Stomach smooth muscle (tissue), 2 donors: ENCODE results near the gene ATF6.

Source experiments
- H3K27ac ChIP-seq: one replicate; pipeline ENCODE4 v1.7.0; 2013; ENCODE audit warnings: mild to moderate bottlenecking, low read length, inconsistent platforms
- H3K27me3 ChIP-seq, 2 donors: one replicate each; pipeline ENCODE4 v1.7.0; 2013; ENCODE audit warnings: low read length in 2 of 2; ENCODE audit not compliant: insufficient read depth in 2 of 2, control insufficient read depth in 1 of 2
- H3K36me3 ChIP-seq, 2 donors: one replicate each; pipeline ENCODE4 v1.7.0; 2013; ENCODE audit warnings: low read length in 2 of 2; ENCODE audit not compliant: control insufficient read depth in 2 of 2, insufficient read depth in 2 of 2
- H3K4me1 ChIP-seq: one replicate; pipeline ENCODE4 v1.7.0; 2013; ENCODE audit warnings: low read length; ENCODE audit not compliant: control insufficient read depth, insufficient read depth
- H3K4me3 ChIP-seq, 2 donors: one replicate each; pipeline ENCODE4 v1.7.0; 2013; ENCODE audit warnings: low read length in 2 of 2
- H3K9ac ChIP-seq, 2 donors: one replicate each; pipeline ENCODE4 v1.7.0; 2013; ENCODE audit warnings: low read length in 2 of 2, mild to moderate bottlenecking in 1 of 2
- H3K9me3 ChIP-seq, 2 donors: one replicate each; pipeline ENCODE4 v1.7.0; 2013; ENCODE audit warnings: low read length in 2 of 2; ENCODE audit not compliant: control insufficient read depth in 2 of 2
- donor health status: healthy.
- donor health status: Pancreatic carcinoma.

Gene ATF6

DNA sequence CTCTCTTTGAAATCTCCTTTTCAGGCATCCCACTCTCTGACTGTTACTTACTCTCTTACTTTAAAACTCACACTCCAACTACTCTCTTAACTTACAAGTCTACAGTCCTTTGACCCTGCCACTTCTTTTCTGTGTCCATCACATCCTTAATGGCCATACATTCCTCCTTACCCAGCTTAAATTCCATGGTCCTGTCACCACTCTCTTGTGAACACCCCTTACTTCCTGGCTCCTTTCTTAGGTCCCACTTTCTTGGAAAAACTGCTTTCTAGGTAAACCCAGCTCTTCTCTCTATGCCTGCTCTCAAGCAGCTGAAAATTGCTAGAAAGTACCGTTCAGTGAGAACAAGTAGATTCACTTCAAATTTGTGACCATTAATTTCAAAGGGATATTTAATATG, 148.5 kb downstream of the ATF6 start:
- Histone ChIP-seq H3K4me1 (no peaks in the 10 kb centered on the region), H3K36me3 (peaks cover 3 to 7% of the 10 kb centered on the region in 2 donors), H3K9ac (no peak overlapping the region), H3K27ac (no peak overlapping the region), H3K9me3 (no peaks in the 10 kb centered on the region), H3K4me3 (no peak overlapping the region), H3K27me3 (no peaks in the 10 kb centered on the region)

DNA sequence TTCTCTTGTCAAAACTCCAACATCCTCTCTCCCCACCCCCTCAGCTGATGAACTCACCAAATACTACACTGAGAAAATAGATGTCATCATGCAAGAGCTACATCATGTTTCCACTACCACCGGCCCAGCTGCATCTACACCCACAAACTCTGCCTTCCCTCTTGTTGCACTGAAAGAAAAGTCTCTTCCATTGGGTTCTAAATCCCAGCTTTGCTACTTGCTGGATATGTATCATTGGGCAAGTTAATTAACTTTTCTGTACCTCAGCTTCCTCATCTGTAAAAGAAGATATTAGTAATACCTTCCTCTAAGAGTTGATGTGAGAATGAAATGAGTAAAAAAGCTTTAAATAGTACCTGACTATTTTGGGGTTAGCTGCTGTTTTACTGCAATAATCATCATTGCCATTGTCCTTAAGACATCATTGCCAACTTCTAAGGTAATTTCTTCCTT, 149.0 kb downstream of the ATF6 start:
- Histone ChIP-seq H3K36me3 (peaks cover 3 to 7% of the 10 kb centered on the region in 2 donors), H3K9ac (no peak overlapping the region), H3K4me3 (no peak overlapping the region), H3K27ac (no peak overlapping the region), H3K4me1 (no peaks in the 10 kb centered on the region), H3K27me3 (no peaks in the 10 kb centered on the region), H3K9me3 (no peaks in the 10 kb centered on the region)

DNA sequence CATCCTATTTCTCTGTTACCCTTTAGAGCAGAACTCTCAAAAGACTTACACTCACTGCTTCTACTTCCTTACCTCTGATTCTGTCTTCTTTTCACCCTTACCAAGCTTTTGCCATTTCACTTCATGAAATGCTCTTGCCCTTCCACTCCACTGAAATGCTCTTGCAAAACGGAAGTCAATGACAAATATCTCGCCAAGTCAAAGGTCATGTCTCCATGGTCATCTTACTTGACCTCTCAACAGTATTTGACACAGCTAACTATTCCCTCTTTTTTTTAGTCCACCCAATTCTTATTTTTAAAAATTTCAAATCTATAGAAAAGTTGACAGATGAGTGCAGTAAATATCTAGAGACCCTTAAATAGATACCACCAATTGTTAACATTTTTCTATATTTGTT, 149.9 kb downstream of the ATF6 start:
- Histone ChIP-seq H3K4me3 (no peak overlapping the region), H3K27ac (no peak overlapping the region), H3K36me3 (peaks cover 3 to 7% of the 10 kb centered on the region in 2 donors), H3K27me3 (no peaks in the 10 kb centered on the region), H3K9me3 (no peaks in the 10 kb centered on the region), H3K4me1 (no peaks in the 10 kb centered on the region), H3K9ac (no peak overlapping the region)

DNA sequence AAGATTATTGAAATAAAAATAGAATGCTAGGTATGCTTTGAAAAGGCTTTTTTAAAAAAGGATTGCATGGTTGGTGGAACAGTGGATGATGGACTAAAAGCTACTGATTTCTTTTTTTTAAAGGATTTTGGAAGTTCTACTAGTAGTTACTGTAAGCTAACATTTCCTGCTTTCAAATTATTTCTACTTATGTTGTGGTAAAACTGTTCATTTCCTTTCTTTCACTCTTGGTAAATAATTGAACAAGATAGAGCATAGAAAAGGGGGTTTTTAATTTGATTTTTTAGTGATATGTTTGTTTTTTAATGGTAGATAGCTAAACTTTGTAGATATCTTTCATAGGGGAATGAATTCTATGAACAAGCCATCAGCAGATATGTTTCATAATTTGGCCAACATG, 153.1 kb downstream of the ATF6 start:
- H3K9me3 ChIP-seq: no peaks in the 10 kb centered on the region
- peaks cover 3 to 4% of the 10 kb centered on the region in 2 donors for H3K36me3 ChIP-seq
- H3K4me1 ChIP-seq: no peaks in the 10 kb centered on the region
- no peak overlapping the region for H3K4me3 ChIP-seq
- H3K9ac ChIP-seq: no peak overlapping the region
- no peaks in the 10 kb centered on the region for H3K27me3 ChIP-seq
- no peak overlapping the region for H3K27ac ChIP-seq

DNA sequence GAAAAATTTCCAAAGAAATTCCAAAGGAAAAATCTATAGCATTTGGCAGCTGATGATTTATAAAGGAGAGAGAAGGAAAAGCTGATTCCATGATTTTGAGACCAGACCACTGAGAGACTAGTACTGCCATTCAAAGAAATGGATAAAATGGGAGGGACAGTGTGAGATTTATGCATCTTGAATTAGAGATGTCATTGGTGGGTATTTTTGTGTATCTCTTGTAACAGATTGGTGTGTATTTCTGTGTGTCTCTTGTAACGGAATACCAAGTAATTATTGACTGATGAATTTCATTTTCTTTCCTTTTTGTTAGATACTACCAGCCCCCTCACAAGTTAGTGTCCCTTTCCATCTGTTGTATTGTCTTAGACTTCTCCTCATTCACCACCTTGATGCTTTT, 155.4 kb downstream of the ATF6 start:
- Histone ChIP-seq H3K36me3 (no peaks in the 10 kb centered on the region), H3K4me1 (no peaks in the 10 kb centered on the region), H3K9me3 (no peaks in the 10 kb centered on the region)

DNA sequence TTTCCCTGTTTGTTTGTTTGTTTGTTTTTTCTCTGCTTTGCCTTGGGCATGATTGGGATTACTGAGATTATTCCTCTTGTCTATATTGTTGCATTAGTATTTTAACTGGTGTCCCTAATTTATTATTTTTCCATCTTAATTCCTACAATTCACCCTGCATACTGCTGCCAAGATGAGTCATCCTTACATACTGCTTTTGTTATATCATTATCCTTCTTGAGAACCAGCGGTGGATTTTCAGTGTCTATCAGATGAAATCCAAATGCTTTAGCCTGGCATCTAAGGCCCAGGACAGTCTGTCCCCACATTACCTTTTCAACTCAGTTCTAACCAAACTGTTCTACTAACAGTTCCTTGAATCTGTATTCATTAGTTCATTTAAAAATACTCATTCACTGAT, 155.9 kb downstream of the ATF6 start:
- Histone ChIP-seq H3K27ac (no peak overlapping the region), H3K36me3 (no peaks in the 10 kb centered on the region), H3K27me3 (no peaks in the 10 kb centered on the region)

More for the DNA sequence above, 155.4 kb downstream of the ATF6 start:
- Histone ChIP-seq H3K9ac (no peak overlapping the region), H3K4me3 (no peak overlapping the region), H3K27ac (no peak overlapping the region), H3K27me3 (no peaks in the 10 kb centered on the region)

DNA sequence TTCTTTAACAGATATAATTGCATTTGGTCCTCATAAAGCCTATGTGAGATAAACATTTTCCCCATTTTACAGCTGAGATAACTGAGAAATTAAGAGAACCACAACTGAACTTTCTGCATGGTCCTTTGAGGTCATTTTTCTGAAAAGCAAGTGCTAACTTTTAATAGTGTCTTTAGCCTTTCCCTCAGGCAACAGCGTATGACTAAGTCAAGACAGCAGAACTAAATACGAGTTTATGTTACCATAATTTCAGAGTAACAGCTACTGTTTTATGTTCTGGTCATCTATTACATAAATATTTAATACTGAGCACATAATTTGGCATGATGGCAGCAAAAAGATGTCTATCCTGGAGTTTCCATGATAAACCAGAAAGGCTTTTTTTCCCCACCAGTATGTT, 161.9 kb downstream of the ATF6 start:
- Histone ChIP-seq H3K36me3 (no peaks in the 10 kb centered on the region), H3K27ac (no peak overlapping the region), H3K27me3 (no peaks in the 10 kb centered on the region), H3K9ac (no peak overlapping the region), H3K9me3 (no peaks in the 10 kb centered on the region), H3K4me1 (no peaks in the 10 kb centered on the region), H3K4me3 (no peak overlapping the region)

More for the DNA sequence above, 155.9 kb downstream of the ATF6 start:
- no peaks in the 10 kb centered on the region for H3K9me3 ChIP-seq
- H3K4me3 ChIP-seq: no peak overlapping the region
- H3K4me1 ChIP-seq: no peaks in the 10 kb centered on the region
- no peak overlapping the region for H3K9ac ChIP-seq

DNA sequence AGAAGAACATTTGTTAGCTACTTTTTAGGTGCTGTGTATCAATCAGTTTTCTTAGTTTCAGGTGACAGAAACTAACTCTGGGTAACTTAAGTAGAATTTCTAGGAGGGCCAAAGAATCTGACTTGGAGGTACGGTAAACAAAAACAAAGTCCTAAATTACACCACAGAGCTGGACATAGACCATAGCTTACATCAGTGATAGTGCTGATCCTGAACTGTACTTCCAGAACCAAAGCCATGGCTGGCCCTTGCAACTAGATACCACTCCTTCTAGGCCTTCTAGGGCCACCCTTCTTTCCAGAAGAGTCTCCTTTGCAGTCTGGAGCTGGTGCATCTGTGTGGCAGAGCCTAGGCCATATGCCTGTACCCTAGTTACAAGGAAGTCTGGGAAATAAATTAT, 163.0 kb downstream of the ATF6 start:
- H3K4me1 ChIP-seq: no peaks in the 10 kb centered on the region
- no peaks in the 10 kb centered on the region for H3K36me3 ChIP-seq
- no peak overlapping the region for H3K9ac ChIP-seq
- no peak overlapping the region for H3K27ac ChIP-seq
- no peaks in the 10 kb centered on the region for H3K27me3 ChIP-seq
- H3K4me3 ChIP-seq: no peak overlapping the region
- no peaks in the 10 kb centered on the region for H3K9me3 ChIP-seq

DNA sequence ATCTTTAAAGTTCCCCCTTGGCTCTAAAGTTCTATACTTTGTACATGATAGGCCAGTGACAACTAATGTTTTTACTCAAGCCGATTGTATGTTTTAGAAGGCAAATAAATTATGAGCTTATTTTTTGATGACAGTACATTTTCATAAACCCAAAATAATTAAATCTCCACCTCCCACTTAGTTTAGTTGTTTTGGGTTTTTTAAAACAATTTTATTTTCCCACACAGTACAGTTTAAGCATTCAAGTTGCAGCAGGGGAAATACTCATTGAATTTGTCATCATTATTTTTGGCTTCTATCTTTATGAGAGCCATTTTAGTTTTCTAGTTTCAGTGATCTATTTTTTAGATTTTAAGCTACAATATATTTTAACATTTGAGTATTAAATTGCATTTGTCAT, 163.9 kb downstream of the ATF6 start:
- H3K9ac ChIP-seq: no peak overlapping the region
- H3K36me3 ChIP-seq: no peaks in the 10 kb centered on the region
- no peak overlapping the region for H3K27ac ChIP-seq
- no peak overlapping the region for H3K4me3 ChIP-seq
- H3K4me1 ChIP-seq: no peaks in the 10 kb centered on the region
- no peaks in the 10 kb centered on the region for H3K9me3 ChIP-seq
- no peaks in the 10 kb centered on the region for H3K27me3 ChIP-seq

DNA sequence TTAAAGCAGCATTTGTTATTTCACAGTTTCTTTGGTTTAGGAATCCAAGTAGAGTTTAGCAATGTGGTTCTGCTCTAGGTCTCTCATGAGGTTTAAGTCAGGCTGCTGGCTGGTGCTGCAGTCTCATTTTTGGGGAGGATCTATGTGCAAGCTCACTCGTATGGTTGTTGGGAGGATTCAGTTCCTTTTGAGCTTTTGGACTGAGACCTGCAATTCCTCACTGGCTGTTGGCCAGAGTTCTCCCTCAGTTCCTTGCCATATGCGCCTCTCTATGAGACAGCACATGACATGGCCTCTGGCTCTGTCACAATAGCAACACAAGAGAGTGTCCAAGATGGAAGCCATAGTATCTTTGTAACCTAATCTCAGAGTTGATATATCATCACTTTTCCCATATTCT, 166.5 kb downstream of the ATF6 start:
- H3K9ac ChIP-seq: no peak overlapping the region
- no peak overlapping the region for H3K27ac ChIP-seq
- H3K4me3 ChIP-seq: no peak overlapping the region
- no peaks in the 10 kb centered on the region for H3K27me3 ChIP-seq
- H3K4me1 ChIP-seq: no peaks in the 10 kb centered on the region
- peaks cover 0 to 3% of the 10 kb centered on the region in 2 donors for H3K36me3 ChIP-seq
- no peaks in the 10 kb centered on the region for H3K9me3 ChIP-seq

DNA sequence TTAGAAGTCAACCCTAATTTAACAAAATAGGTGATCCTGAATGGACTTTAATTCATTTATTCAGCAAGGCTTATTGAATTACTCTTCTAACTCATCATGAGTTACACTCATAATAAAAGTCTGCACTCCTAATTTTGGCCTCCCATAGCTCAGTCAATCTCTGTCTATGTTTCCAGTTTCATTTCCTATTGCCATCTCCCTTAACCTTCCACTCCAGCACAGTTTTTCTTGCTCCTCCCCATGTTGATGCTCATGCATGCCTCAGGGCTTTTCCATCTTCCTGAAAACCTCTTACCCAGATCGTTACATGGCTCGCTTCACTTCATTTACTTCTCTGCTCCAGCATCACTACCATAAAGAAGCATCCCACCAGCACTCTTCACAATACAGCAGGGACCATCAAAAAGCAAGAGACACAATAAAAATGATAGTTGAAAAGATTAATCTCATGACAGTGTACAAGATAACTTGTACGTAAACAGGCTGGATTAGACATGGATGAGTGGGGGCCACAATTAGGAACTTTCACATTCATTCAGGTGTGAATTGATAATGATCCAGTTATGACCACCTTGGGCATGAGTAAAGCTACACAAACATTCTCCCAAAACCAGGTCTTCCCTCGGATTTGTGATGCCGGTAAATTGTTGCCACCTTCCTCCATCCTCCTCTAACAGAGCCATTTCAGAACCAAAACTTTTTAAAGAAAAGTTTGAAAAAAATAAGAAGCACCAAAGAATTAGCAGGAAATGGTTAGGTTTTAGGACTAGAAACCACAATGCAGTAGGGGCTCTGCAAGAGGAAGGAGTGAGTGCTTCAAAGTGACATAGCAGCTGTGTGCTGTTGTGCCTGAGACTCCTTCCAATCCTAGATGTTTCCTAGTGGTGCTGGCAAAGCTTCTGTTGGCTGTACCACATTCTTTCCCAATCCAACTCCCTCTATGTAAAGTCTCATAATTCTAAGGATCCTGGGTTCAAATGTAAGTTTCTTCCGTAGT, 167.8 kb downstream of the ATF6 start:
- Histone ChIP-seq H3K27ac (no peak overlapping the region), H3K9me3 (no peaks in the 10 kb centered on the region), H3K36me3 (peaks cover 0 to 3% of the 10 kb centered on the region in 2 donors), H3K4me3 (no peak overlapping the region), H3K4me1 (no peaks in the 10 kb centered on the region), H3K27me3 (no peaks in the 10 kb centered on the region), H3K9ac (no peak overlapping the region)
